SKM-1 (cell line): ENCODE measurements around the gene PTPRD.

ENCODE experiments used
- DNase-seq: peaks from one replicate; lab custom pipeline; 2025; ENCODE audit not compliant: unreplicated experiment; lab: John Stamatoyannopoulos, UW

PTPRD gene

GRCh38 chr9:8564960-8565359, 2047.8 kb downstream of the PTPRD start:
- no peak for DNase-seq

- no peak for DNase-seq
Observed at GRCh38 chr9:8560560-8561525, 2052.0 kb downstream of the PTPRD start.

GRCh38 chr9:8558176-8558575, 2054.6 kb downstream of the PTPRD start:
- DNase-seq: no peak

GRCh38 chr9:8555762-8556500, 2056.9 kb downstream of the PTPRD start:
- DNase-seq: no peak

- DNase-seq: no peak
Observed at GRCh38 chr9:8553444-8553843, 2059.4 kb downstream of the PTPRD start.

GRCh38 chr9:8552732-8553131, 2060.1 kb downstream of the PTPRD start:
- DNase-seq: no peak

- no peak for DNase-seq
Observed at GRCh38 chr9:8549214-8549613, 2063.6 kb downstream of the PTPRD start.

GRCh38 chr9:8543219-8543618, 2069.6 kb downstream of the PTPRD start:
- DNase-seq: no peak

- no peak for DNase-seq
Observed at GRCh38 chr9:8542537-8542936, 2070.3 kb downstream of the PTPRD start.

GRCh38 chr9:8539681-8540197, 2073.1 kb downstream of the PTPRD start:
- no peak for DNase-seq

GRCh38 chr9:8536845-8537244, 2076.0 kb downstream of the PTPRD start:
- no peak for DNase-seq

GRCh38 chr9:8534828-8535227, 2078.0 kb downstream of the PTPRD start:
- no peak for DNase-seq

GRCh38 chr9:8533681-8534080, 2079.1 kb downstream of the PTPRD start:
- DNase-seq: no peak

GRCh38 chr9:8531826-8532415, 2080.9 kb downstream of the PTPRD start:
- DNase-seq: no peak

- DNase-seq: no peak
Observed at GRCh38 chr9:8521112-8521511, 2091.7 kb downstream of the PTPRD start.

GRCh38 chr9:8515748-8516147, 2097.1 kb downstream of the PTPRD start:
- DNase-seq: no peak

- DNase-seq: no peak
Observed at GRCh38 chr9:8514760-8515159, 2098.0 kb downstream of the PTPRD start.

- no peak for DNase-seq
Observed at GRCh38 chr9:8508671-8509290, 2104.0 kb downstream of the PTPRD start.

GRCh38 chr9:8494571-8494970, 2118.2 kb downstream of the PTPRD start:
- DNase-seq: no peak

- no peak for DNase-seq
Observed at GRCh38 chr9:8492679-8493078, 2120.1 kb downstream of the PTPRD start.

- no peak for DNase-seq
Observed at GRCh38 chr9:8492024-8492423, 2120.8 kb downstream of the PTPRD start.
